ENCODE measurements around the gene PTPRB.

PTPRB gene

GRCh38 chr12:70637303-70638085 lies at the start of gene PTPRB:
PTPRB (minus strand) TSS chr12:70637429; CDS start chr12:70637395, 34 bp downstream.
- DNase-seq: no peak

DNA sequence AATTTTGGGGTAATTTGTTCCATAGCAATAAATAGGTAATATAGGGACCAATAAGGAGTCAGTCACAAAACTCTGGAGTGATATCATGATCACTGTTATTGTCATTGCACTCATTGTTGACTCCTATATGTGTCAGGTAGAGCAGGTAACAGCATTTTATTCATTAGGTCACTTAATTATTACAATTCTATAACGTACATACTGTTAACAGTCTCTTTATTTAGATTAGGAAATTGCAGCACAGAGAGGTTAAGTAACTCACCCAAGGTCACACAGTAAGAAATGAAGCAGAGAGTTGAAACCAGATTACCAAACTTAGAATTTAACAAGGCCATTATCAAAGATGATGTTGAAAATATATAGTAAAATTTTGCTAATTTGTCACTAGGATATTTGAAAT lies 49.7 kb upstream of the PTPRB start:
- no peak for DNase-seq

- no peak for DNase-seq
Observed at GRCh38 chr12:70686299-70686698, 49.1 kb upstream of the PTPRB start.

DNA sequence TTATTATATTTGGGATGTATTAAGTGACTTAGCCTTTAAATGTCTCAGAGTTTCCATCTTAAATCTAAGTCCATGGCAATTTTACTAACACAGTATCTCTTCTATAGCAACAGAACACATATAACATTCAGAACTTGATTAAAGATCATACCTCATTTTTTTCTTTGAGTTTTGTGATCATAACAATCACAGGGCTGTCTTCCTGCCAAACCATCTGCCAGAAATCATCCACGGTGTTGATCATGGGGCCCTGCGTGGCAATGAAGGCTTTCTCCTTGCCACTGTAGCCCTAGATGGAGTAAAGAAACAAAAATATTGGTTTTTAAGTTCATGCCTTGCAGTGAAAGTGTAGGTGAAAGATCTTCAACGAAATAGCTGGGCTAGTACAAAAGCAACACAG lies 46.7 kb upstream of the PTPRB start:
- no peak for DNase-seq

DNA sequence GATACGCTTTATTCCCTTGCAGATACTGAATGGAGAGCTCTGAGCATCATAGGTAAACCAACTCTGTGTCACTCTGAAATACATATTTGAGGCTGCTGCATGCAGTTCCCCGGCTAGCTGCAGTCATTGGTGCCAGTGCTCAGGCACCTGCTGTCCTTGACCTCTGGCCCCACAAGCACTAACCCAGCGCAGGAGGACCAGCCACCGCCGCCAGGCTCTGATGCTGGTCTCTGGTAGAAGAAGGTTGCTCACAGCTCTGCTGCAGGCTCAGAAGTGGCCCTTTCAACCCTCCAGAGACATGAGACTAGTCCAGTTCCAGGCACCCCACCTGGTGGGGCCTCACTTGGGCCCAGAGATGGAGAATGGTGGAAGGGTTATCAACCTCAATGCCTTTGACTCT lies 34.5 kb upstream of the PTPRB start:
- no peak for DNase-seq

DNA sequence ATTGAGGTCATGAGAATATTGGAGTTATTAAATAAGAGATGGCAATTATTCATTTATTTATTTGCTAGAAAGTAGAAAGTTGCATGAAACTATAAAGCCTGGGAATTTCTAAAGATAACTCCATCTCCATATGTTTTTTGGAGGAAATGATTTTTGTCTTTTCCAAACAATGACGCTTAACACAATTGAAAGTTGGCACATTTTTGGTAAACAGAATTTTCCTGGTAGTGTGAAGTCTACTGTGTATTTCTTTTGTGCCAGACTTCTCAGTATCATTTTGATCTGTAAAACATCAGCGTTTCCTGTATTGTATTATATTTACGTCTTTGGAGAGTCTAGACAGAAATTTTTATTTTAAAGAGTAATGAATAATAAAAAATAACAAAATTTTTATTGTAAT lies 33.7 kb upstream of the PTPRB start:
- no peak for DNase-seq

DNA sequence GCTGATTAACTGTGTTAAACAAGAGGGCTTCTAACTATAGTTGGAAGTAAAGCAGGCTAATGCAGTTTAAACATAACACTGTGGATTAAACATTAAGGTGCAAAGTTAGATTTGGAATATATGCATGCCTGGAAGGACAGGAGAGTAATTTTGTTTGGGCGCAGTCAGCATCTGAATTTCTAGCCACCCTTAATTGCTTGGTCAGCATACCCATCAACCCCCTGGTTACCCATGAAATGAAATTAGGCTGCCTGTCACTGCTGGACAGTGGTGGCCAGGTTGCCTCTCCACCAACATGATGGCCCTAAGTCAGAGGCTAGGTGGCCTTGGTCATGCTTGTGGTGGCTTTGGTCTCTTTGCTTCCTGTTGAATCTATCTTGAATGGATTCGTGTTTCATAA lies 30.0 kb upstream of the PTPRB start:
- DNase-seq: no peak

DNA sequence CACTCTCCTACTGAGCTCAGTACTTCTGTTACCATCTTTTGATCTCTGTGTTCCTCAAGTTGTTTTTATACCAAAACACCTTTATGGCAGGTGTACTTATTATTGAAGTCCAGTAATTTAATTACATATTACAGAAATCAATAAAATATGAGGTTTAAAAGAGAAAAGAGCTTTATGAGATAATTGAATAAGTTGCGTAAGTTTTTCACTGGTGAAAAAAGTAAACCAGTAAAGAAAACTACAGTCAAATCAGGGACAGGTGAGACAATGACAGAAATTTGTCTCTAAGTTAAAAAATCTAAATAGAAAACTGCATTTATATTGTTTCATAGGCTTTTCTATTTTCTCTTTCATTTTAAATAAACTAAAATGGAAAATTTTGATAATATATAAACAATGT lies 29.1 kb upstream of the PTPRB start:
- no peak for DNase-seq

- DNase-seq: no peak
Observed at GRCh38 chr12:70664465-70664881, 27.2 kb upstream of the PTPRB start.

DNA sequence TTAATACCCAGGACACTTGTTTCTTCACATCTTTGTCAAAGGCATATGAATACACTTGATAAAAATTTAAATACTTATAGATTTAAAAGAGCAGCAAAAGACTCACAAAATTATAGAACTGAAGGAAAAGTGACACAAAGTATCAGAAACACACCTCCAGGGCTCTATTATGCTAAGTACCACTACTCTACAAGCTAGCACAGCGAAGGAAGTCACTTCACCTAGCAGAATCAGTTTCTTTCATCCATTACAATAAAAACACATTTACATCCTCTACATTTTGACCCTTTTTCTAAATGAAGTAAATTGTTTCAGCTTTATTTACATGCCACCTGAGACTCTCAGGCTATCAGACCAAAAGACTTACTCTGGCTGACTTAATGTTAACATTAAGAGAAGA lies 26.6 kb upstream of the PTPRB start:
- DNase-seq: no peak

DNA sequence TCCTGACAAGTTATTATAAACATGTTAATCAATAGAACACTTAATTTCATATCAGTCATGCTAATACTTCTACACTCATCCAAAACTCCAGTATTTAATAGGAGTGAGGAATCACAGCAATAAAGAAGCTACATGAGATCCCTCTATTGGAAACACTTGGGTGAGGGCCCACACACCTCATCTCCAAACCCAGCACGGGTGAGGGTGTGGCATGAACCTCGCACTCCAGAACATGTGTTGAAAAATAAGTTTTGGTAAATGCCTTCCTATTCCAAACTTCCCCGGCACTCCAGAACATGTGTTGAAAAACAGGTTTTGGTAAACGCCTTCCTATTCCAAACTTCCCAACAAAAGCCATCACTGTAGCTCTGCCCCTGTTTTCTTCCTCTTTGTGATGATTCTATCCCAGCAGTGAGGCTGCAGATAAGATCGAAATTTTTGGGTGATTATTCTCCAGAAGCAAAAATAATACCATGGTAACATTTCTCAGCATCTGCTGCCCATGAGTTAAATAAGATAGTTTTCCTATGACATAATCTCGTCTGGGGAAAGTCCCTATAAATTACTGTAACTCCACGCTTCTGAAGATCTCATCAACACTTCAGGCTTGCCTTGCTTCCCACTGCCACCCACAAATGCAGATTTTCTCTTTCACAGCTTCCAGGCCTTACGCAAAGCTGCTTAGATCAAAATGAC lies 24.4 kb upstream of the PTPRB start:
- no peak for DNase-seq

- DNase-seq: no peak
Observed at GRCh38 chr12:70660620-70661219, 23.5 kb upstream of the PTPRB start.

- no peak for DNase-seq
Observed at GRCh38 chr12:70660002-70660604, 22.9 kb upstream of the PTPRB start.

- no peak for DNase-seq
Observed at GRCh38 chr12:70659077-70659606, 21.9 kb upstream of the PTPRB start.

GRCh38 chr12:70657616-70658286 lies 20.5 kb upstream of the PTPRB start:
- no peak for DNase-seq

DNA sequence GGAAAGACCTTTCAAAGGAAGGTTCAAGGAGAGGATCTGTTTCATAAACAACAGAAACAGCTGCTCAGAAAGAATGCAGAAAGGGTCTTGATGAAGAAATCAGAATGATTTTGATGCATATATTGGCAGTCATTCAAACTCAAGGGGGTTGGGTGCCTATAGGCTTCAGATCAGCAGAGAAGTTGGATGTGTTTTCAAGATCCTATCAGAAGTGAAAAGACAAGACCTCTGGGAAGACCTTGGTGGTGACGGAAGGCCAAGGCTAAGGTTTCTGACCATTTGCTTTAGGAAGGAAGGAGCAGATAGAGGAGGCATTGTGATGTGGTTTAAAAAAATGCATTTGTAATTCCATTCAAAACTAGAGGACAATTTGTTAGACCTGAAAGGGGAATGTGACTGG lies 15.2 kb upstream of the PTPRB start:
- no peak for DNase-seq

DNA sequence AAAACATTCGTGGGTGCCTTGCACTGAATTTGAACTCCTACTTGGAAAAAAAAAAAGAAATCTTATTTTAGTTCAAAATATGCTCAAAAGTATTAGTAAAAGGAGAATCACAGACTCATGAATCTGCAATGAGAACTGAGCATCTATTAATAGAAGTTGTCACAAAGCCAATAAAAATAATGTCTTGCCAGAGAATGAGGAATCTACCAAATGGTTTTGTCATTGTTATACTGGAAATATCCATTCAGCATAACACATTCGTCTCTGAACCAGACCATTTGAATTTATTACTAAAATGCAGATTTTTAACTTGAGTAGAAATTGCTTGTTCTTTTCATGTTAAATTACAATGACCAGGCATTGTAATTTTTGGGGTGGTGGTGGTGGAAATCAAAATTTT lies 11.6 kb upstream of the PTPRB start:
- no peak for DNase-seq

GRCh38 chr12:70648191-70648590 lies 11.0 kb upstream of the PTPRB start:
- no peak for DNase-seq

DNA sequence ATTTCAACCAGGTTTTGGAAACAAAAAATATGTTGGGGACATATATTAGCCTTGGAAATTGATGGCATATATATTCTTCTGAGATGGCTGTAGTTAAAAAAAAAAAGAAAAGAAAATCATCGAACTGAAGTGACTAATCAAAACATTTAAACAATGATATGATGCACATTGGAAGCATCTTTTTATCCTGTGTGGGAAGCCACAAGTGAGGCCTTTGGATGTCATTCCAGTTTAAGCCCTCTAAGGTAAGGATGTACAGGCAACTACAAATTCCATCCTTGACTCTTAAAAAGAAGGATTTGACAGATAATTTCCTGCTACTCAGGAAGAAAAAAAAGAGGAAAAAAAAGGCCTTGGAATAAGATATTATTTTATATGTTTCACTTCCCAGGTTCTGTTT lies 9.6 kb upstream of the PTPRB start:
- DNase-seq: no peak

GRCh38 chr12:70645494-70646317 lies 8.5 kb upstream of the PTPRB start:
- no peak for DNase-seq

DNA sequence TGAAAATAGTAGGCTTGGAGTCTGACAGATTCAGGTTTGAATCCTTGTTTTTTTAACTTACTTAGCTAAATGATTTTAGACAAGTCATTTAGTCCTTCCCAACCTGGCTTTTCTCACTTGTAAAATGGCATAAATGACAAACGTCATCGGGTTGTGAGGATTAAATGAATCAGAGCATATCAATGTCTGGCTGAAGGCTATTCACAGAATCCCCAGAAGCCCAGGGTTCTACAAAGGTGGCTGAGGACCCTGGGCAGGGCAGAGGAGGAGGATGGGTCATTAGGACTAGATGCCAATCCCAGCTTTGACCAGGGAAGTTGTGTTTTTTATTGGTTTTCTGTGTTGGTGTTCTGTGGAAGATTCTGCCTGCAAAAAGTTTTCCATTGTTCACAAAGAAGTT lies 7.6 kb upstream of the PTPRB start:
- no peak for DNase-seq

DNA sequence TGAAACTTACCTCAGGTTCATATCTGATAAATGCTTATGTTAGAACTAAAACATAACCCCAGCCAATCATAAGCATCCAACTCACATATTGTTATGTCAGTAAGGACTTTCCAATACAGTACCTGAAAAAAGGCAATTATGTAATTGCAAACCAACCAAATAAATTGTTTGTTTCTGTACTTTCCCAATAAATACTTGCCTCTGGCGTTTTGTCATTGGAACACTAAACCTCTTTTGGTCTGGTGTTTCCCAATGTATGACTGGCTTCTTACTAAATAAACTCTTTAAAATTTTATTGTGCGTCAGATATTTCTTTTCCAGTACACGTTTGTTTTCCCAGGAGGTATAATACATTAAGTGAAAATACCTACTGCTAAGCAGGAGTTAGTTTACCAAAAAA lies 6.7 kb upstream of the PTPRB start:
- no peak for DNase-seq

Data from stimulated activated CD4-positive, alpha-beta T cell treated with anti-CD3 and anti-CD28 coated beads, Interleukin-2, amount 100 ng/mL, for 24 hours (primary cell).